ENCODE data around the gene WNT10A.

DNA sequence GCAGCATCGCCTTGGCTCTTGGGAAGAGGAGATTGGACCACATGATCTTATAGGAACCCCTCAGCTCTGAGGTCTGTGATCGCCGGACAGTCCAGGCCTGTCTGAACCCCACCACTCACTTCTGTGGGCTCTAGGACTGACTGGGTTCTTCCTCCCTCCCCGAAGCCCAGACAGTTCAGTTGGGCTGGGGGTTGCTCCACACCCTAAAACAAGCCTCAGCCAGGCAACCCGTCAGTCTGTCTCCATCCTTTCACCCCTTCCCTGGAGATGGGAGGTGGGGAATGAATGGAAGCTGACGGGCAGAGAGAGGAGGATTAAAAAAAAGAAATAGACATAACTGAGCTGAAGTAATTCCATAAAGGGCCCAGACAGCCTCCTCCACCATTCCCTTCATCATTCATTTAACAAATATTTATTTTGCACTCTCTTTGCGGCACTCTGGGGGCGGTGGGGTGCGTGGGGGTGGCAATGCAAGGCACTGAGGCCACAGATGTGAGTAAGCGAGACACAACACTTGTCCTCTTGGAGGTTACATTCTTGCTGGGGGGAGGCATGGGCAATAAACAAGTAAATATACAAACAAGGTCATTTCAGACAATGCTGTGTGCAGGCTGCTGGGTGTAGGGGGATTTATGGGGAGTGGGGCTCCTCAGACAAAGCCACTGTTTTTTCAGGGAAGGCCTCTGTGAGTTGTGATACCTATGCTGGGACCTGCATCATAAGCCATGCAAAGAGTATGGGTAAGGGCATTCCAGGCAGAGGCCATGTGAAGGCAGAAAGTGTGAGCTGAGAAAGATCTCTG lies 12.9 kb downstream of the WNT10A start:
- TF ChIP-seq POLR2A (IDR thresholded peaks at IDR 0.05), result no peak
- TF ChIP-seq, protein P1, sequence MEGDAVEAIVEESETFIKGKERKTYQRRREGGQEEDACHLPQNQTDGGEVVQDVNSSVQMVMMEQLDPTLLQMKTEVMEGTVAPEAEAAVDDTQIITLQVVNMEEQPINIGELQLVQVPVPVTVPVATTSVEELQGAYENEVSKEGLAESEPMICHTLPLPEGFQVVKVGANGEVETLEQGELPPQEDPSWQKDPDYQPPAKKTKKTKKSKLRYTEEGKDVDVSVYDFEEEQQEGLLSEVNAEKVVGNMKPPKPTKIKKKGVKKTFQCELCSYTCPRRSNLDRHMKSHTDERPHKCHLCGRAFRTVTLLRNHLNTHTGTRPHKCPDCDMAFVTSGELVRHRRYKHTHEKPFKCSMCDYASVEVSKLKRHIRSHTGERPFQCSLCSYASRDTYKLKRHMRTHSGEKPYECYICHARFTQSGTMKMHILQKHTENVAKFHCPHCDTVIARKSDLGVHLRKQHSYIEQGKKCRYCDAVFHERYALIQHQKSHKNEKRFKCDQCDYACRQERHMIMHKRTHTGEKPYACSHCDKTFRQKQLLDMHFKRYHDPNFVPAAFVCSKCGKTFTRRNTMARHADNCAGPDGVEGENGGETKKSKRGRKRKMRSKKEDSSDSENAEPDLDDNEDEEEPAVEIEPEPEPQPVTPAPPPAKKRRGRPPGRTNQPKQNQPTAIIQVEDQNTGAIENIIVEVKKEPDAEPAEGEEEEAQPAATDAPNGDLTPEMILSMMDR (IDR thresholded peaks at IDR 0.05), result no peak

Measured in tibial nerve (tissue), 3 donors.